HepG2 (cell line): ENCODE data around the gene DDN. TPM values are rescaled to one million over a fixed set of nuclear protein-coding genes. Genes with fewer than 3 reads are reported as not detected.

Source experiments
- ATM ChIP-seq: fragments of 450-650 bp; IDR thresholded peaks from 2 replicates; pipeline ENCODE4 v1.7.1; 2017; ENCODE audit warnings: mild to moderate bottlenecking, borderline replicate concordance
- KDM4B ChIP-seq: sonication (generic); formaldehyde crosslinking; IDR thresholded peaks from 2 replicates; pipeline ENCODE4 v1.4.0; 2020; ENCODE audit warnings: missing genetic modification reagents
- KDM6A ChIP-seq: IDR thresholded peaks from 2 replicates; pipeline ENCODE4 v1.6.1; 2016; ENCODE audit warnings: low read depth
- KLF16 ChIP-seq, 2 experiments: sonication (generic) in 1 of 2; formaldehyde crosslinking in 1 of 2; IDR thresholded peaks; 2 replicates each; pipeline versions ENCODE4 v1.6.1 to v1.8.0; 2016 to 2023; ENCODE audit warnings: missing genetic modification reagents in 2 of 2, missing compliant biosample characterization in 1 of 2
- MAFF ChIP-seq: IDR thresholded peaks from 2 replicates; pipeline ENCODE4 v1.6.1; 2011; ENCODE audit warnings: low read depth, low read length, improper control_type of control experiment
- MIER3 ChIP-seq: IDR thresholded peaks from 2 replicates; pipeline ENCODE4 v1.6.1; 2016; ENCODE audit warnings: missing compliant biosample characterization, borderline replicate concordance
- NRL ChIP-seq: sonication (generic); formaldehyde crosslinking; IDR thresholded peaks from 2 replicates; pipeline ENCODE4 v1.5.0; 2020; ENCODE audit warnings: missing genetic modification reagents, mild to moderate bottlenecking, moderate library complexity, borderline replicate concordance
- POLR2G ChIP-seq: fragments of 200-400 bp; formaldehyde crosslinking; IDR thresholded peaks from 2 replicates; pipeline ENCODE4 v1.6.1; 2018; ENCODE audit warnings: mild to moderate bottlenecking, low read depth, low read length, moderate library complexity
- SYNCRIP ChIP-seq: fragments of 200-400 bp; formaldehyde crosslinking; IDR thresholded peaks from 2 replicates; pipeline ENCODE4 v1.6.1; 2018; ENCODE audit warnings: mild to moderate bottlenecking, low read depth, low read length; ENCODE audit not compliant: insufficient read depth
- THAP11 ChIP-seq: IDR thresholded peaks from 2 replicates; pipeline ENCODE4 v1.6.1; 2016; ENCODE audit warnings: missing biosample characterization, missing genetic modification reagents
- YY1 ChIP-seq: IDR thresholded peaks from 2 replicates; pipeline ENCODE4 v1.6.1; 2011; ENCODE audit warnings: low read length, low read depth, moderate library complexity, mild to moderate bottlenecking; ENCODE audit not compliant: insufficient read depth, insufficient replicate concordance
- ZBTB7A ChIP-seq: sonication (generic); formaldehyde crosslinking; IDR thresholded peaks from 2 replicates; pipeline ENCODE4 v1.8.0; 2022; ENCODE audit warnings: mild to moderate bottlenecking, missing genetic modification reagents
- ZBTB8A ChIP-seq: sonication (generic); formaldehyde crosslinking; IDR thresholded peaks from 2 replicates; pipeline ENCODE4 v1.4.0; 2020; ENCODE audit warnings: mild to moderate bottlenecking, low read depth, missing genetic modification reagents, borderline replicate concordance
- ZNF253 ChIP-seq: sonication (generic); formaldehyde crosslinking; IDR thresholded peaks from 2 replicates; pipeline ENCODE4 v1.8.0; 2022; ENCODE audit warnings: mild to moderate bottlenecking, missing genetic modification reagents, borderline replicate concordance
- ZNF558 ChIP-seq: sonication (generic); formaldehyde crosslinking; IDR thresholded peaks from 2 replicates; pipeline ENCODE4 v1.9.0; 2022; ENCODE audit warnings: mild to moderate bottlenecking, missing genetic modification reagents, borderline replicate concordance
- ZNF569 ChIP-seq: sonication (generic); formaldehyde crosslinking; IDR thresholded peaks from 2 replicates; pipeline ENCODE4 v1.5.0; 2020; ENCODE audit warnings: mild to moderate bottlenecking, missing genetic modification reagents, moderate library complexity, borderline replicate concordance
- ZNF598 ChIP-seq: sonication (generic); formaldehyde crosslinking; IDR thresholded peaks from 2 replicates; pipeline ENCODE4 v1.5.1; 2020; ENCODE audit warnings: mild to moderate bottlenecking, missing genetic modification reagents, borderline replicate concordance
- polyA plus RNA-seq, 8 experiments: library from polyadenylated mRNA; depleted of rRNA in 3 of 8; stranded (reverse) in 7 of 8; unstranded in 1 of 8; fragments of >200 nt; fragmentation: Illumina TruSeq in 4 of 8; extraction: Trizol in 4 of 8; gene quantifications; 2 replicates each; pipeline versions ENCODE4 v1.2.1 to v1.2.3, GENCODE V29; 2011 to 2016; ENCODE audit warnings: low read depth in 4 of 8, missing spikeins in 1 of 8, mixed read lengths in 1 of 8; ENCODE audit not compliant: insufficient read depth in 1 of 8
- total RNA-seq, 5 experiments: library from RNA; depleted of rRNA; stranded (reverse); fragments of >200 nt; fragmentation: Illumina TruSeq; extraction: Trizol; gene quantifications; 2 replicates each; pipeline ENCODE4 v1.2.3, GENCODE V29; 2016; ENCODE audit warnings: low read depth in 1 of 5
- TF ChIP-seq, protein P1 (sequence below): sonication (generic); formaldehyde crosslinking; IDR thresholded peaks from 2 replicates; pipeline ENCODE4 v1.4.0; 2020; ENCODE audit warnings: missing genetic modification reagents, borderline replicate concordance
- TF ChIP-seq, protein P2 (sequence below): sonication (generic); formaldehyde crosslinking; IDR thresholded peaks from 2 replicates; pipeline ENCODE4 v1.8.0; 2022; ENCODE audit warnings: missing genetic modification reagents, mild to moderate bottlenecking, moderate library complexity, borderline replicate concordance
- TF ChIP-seq, protein P3 (sequence below): sonication (generic); formaldehyde crosslinking; IDR thresholded peaks from 2 replicates; pipeline ENCODE4 v1.9.0; 2022; ENCODE audit warnings: low read depth, missing genetic modification reagents

Gene DDN
- total and polyA plus RNA-seq, 2 of the 13 experiments (the other 11 are each of a cell fraction or from before 2014, with no cell fraction given): 0.24 to 0.53 TPM

DNA sequence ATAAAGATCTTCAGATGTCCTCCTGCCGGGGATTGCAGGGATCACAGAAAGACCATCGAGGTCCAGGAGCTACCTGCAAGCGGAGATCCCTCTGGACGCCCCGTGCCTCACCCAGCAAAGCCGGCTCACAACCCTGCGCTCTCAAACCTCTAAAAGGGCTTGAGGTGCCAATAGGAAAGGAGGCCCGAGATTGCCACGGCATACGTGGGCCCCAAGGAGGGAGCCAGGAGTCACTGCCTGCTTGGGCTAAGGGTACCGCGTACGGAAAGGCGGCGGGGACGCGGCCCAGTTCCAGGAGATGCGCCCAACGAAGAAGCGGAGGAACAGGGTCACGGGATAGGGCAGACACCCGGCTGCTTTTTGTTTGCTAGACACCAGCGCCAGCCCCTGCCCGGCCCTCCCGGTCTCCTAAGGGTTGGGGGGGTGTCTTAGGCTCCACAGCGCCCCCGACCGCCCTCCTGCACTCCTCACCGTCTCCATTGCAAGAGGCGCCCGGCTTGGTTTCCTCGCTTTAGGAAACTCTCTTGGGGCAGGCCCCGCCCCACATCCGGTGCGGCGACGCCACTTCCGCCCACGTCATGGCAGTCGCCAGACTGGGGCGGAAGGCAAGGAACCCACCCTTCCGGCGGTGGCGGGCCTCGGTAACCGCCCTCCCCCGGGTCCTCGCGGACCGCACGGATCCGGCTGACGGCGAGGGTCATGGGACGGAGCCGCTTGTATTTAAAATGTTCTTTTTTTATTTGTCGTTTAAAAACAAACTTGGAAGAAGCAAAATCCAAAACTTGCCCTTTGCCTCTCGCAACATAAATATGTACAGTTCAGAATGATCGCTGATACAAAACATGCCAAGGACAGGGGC, 19.3 kb upstream of the DDN start, which contains the start of gene PRKAG1 (continued):
- TF ChIP-seq, protein P1, sequence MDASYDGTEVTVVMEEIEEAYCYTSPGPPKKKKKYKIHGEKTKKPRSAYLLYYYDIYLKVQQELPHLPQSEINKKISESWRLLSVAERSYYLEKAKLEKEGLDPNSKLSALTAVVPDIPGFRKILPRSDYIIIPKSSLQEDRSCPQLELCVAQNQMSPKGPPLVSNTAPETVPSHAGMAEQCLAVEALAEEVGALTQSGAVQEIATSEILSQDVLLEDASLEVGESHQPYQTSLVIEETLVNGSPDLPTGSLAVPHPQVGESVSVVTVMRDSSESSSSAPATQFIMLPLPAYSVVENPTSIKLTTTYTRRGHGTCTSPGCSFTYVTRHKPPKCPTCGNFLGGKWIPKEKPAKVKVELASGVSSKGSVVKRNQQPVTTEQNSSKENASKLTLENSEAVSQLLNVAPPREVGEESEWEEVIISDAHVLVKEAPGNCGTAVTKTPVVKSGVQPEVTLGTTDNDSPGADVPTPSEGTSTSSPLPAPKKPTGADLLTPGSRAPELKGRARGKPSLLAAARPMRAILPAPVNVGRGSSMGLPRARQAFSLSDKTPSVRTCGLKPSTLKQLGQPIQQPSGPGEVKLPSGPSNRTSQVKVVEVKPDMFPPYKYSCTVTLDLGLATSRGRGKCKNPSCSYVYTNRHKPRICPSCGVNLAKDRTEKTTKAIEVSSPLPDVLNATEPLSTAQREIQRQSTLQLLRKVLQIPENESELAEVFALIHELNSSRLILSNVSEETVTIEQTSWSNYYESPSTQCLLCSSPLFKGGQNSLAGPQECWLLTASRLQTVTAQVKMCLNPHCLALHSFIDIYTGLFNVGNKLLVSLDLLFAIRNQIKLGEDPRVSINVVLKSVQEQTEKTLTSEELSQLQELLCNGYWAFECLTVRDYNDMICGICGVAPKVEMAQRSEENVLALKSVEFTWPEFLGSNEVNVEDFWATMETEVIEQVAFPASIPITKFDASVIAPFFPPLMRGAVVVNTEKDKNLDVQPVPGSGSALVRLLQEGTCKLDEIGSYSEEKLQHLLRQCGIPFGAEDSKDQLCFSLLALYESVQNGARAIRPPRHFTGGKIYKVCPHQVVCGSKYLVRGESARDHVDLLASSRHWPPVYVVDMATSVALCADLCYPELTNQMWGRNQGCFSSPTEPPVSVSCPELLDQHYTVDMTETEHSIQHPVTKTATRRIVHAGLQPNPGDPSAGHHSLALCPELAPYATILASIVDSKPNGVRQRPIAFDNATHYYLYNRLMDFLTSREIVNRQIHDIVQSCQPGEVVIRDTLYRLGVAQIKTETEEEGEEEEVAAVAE (CRISPR knock-in tag): no peak; the same call in 1 of the 2 replicates
- TF ChIP-seq KDM6A (no peak), SYNCRIP (no peak), ZBTB8A (CRISPR knock-in tag) (no peak; the same call in 1 of the 2 replicates), YY1 (peak; percentile 86), POLR2G (peak; percentile 98), MIER3 (peak; percentile 50; the same call in 1 of the 2 replicates), KDM4B (CRISPR knock-in tag) (0 out of 2 replicates have a peak, but pooled peaks have one; percentile 39), MAFF (no peak), ZNF569 (no peak), NRL (no peak), ZNF598 (CRISPR knock-in tag) (no peak), ATM (no peak), ZNF253 (0 out of 2 replicates have a peak, but pooled peaks have one; percentile 81), ZNF558 (CRISPR knock-in tag) (0 out of 2 replicates have a peak, but pooled peaks have one; percentile 31), KLF16 (CRISPR knock-in tag; IDR thresholded peaks at IDR 0.05) (peak in 1 of 2 experiments; percentile 86; a peak in 2 of 4 replicates), ZBTB7A (no peak), THAP11 (peak; percentile 93)
- TF ChIP-seq, protein P2, sequence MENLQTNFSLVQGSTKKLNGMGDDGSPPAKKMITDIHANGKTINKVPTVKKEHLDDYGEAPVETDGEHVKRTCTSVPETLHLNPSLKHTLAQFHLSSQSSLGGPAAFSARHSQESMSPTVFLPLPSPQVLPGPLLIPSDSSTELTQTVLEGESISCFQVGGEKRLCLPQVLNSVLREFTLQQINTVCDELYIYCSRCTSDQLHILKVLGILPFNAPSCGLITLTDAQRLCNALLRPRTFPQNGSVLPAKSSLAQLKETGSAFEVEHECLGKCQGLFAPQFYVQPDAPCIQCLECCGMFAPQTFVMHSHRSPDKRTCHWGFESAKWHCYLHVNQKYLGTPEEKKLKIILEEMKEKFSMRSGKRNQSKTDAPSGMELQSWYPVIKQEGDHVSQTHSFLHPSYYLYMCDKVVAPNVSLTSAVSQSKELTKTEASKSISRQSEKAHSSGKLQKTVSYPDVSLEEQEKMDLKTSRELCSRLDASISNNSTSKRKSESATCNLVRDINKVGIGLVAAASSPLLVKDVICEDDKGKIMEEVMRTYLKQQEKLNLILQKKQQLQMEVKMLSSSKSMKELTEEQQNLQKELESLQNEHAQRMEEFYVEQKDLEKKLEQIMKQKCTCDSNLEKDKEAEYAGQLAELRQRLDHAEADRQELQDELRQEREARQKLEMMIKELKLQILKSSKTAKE: no peak
- TF ChIP-seq, protein P3, sequence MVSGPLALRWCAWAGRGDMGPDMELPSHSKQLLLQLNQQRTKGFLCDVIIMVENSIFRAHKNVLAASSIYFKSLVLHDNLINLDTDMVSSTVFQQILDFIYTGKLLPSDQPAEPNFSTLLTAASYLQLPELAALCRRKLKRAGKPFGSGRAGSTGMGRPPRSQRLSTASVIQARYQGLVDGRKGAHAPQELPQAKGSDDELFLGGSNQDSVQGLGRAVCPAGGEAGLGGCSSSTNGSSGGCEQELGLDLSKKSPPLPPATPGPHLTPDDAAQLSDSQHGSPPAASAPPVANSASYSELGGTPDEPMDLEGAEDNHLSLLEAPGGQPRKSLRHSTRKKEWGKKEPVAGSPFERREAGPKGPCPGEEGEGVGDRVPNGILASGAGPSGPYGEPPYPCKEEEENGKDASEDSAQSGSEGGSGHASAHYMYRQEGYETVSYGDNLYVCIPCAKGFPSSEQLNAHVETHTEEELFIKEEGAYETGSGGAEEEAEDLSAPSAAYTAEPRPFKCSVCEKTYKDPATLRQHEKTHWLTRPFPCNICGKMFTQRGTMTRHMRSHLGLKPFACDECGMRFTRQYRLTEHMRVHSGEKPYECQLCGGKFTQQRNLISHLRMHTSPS (CRISPR knock-in tag): no peak; the same call in 1 of the 2 replicates
